DMS 273 (cell line): Measurements from ENCODE around the gene ANKRD45.
"Not testable (repeated sequence)": the region's sequence is repeated elsewhere in the genome, so short reads cannot be mapped to it uniquely, and the experiment has no call there.

Experiments
- DNase-seq: peaks from one replicate; lab custom pipeline; 2025; ENCODE audit not compliant: unreplicated experiment; lab: John Stamatoyannopoulos, UW

ANKRD45 gene

DNA sequence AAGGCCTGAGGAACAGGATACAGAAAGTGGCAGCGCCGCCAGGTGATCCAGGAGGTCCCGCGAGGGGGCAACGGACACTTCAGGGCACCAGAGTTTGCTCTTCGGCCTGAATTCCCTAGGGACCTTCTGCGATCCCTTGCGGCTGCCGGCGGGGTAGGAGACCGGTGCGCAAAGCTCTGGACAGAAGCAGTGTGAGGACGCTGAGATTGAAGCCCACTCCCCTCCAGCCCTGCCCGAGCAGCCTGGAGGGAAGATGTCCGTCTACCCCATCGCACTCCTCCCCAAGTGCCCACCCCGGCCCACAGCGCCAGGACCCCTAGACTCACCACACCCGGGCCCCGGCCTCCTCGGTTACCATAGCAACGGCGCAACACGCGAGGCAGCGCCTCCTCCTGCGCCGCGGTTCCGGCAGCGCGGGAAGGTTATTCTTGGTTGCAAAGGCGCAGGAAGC lies at the start of gene ANKRD45:
Gene ANKRD45 (minus strand): TSS at position 361 of the 451 bp plus-strand sequence. CDS start 10,433 bp downstream, outside the sequence.
- peak; percentile 84 for DNase-seq

GRCh38 chr1:173717238-173717637 lies 47.6 kb upstream of the ANKRD45 start:
- DNase-seq: no peak

DNA sequence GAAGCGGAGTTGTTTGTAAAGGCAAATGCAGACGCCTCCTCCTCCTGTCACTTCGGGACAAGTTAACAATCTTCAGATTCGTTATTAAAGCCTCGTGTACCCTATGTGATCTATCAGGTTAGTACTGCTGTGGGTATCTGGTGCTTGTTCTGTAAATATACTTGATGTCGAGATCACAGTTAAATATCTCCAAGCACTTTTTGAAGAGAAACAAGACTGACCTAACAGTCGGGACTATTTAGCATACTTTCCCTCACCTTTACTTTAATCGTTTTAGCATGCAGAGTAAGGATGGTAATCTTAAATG lies 45.8 kb upstream of the ANKRD45 start:
- no peak for DNase-seq

GRCh38 chr1:173714759-173715537 lies 45.3 kb upstream of the ANKRD45 start, which contains the start of gene KLHL20:
Gene KLHL20, plus strand, starts transcription at chr1:173714981. Its CDS starts 1,063 bp downstream, at chr1:173716044.
- DNase-seq: peak; percentile 97

DNA sequence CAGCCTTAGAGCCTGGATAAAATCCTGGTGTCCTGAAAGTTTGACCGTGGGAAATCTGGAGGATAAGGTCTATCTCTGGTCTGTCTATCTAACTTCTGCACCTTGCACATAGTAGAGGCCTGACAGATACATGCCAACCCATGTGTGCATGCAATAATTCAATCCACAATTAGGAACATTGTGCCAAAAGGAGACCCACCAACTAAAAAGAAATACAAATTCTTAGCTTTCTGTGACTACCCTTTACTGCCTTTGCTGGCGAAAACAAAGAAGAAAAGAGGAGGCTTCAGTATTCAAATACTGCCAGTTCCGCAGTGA lies 44.7 kb upstream of the ANKRD45 start:
- DNase-seq: peak; percentile 37

- no peak for DNase-seq
Observed at GRCh38 chr1:173708787-173709186, 39.1 kb upstream of the ANKRD45 start.

DNA sequence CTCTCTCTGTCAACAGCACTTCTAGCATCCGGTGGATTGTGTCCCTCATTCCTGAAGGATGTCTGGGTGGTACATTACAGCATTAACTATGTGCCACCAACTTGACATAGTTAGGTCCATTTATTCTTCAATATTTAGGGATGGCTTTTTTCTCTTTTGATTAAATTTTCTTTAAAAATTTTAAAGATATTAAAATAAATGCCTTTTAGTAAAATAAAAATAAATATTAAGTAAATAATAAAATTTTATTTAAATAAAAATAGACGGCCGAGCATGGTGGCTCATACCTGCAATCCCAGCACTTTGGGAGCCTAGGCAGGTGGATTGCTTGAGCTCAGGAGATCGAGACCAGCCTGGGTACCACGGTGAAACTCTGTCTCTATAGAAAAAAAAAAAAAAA lies 35.5 kb upstream of the ANKRD45 start:
- DNase-seq: no peak

DNA sequence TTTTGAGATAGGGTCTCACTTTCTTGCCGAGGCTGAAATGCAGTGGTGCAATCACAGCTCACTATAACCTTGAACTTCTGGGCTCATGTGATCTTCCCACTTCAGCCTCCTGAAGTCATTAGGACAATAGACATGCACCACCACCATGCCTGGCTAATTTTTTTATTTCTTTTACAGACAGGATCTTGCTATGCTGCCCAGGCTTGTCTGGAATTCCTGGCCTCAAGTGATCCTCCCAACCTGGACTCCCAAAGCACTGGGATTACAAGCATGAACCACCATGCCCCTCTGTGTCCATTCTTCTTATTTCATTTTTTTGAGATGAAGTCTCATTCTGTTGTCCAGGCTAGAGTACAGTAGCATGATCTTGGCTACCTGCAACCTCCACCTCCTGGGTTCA lies 33.1 kb upstream of the ANKRD45 start:
- no peak for DNase-seq

- not testable (repeated sequence) for DNase-seq
Observed at GRCh38 chr1:173701299-173701698, 31.6 kb upstream of the ANKRD45 start.

DNA sequence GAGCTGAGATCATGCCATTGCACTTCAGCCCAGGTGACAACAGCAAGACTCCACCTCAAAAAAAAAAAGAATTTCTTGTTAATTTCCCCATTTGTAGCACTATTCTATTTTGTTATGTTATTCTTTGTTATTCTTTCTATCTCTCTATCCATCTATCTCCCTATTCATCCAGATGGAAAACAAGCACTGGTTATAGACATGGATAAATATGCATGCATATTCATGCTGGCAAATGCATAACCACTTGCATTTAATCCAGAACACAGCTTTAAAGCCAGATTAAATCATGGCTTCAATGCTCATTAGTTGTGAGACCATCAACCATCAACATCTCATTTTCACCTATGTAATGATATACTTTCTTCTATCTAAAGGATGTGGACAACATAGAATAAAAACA lies 23.6 kb upstream of the ANKRD45 start:
- DNase-seq: no peak

- DNase-seq: no peak
Observed at GRCh38 chr1:173688300-173688699, 18.6 kb upstream of the ANKRD45 start.

- DNase-seq: not testable (repeated sequence)
Observed at GRCh38 chr1:173685121-173685520, 15.5 kb upstream of the ANKRD45 start.

GRCh38 chr1:173683838-173684237 lies 14.2 kb upstream of the ANKRD45 start:
- not testable (repeated sequence) for DNase-seq

DNA sequence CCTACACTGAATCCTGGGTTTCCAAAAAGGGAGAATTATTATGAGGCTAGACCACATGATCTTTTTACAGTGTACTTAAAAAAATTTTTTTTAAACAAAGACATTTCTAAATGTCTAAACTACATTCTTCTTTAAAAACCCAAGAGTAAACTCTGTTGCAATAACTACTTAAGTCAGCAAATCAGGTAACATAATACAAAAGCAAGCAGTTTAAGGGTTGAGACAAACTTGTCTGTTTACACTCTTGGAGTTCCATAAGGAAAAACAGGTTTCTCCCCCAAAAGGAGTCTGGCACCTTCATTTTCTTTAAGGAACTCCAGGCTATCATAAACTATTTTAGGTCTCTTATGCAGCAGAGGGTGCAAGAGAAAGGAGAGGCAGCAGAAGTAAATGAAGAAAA lies 12.5 kb upstream of the ANKRD45 start:
- no peak for DNase-seq

DNA sequence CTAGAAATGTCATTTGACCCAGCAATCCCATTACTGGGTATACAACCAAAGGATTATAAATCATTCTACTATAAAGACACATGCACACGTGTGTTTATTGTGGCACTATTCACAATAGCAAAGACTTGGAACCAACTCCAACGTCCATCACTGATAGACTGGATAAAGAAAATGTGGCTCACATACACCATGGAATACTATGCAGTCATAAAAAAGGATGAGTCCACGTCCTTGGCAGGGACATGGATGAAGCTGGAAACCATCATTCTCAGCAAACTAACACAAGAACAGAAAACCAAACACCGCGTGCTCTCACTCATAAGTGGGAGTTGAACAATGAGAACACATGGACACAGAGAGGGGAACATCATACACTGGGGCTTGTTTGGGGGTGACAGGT lies 10.5 kb upstream of the ANKRD45 start:
- not testable (repeated sequence) for DNase-seq

GRCh38 chr1:173674496-173674895 lies 4.8 kb upstream of the ANKRD45 start:
- DNase-seq: not testable (repeated sequence)

- DNase-seq: no peak
Observed at GRCh38 chr1:173666646-173667045, 3.0 kb downstream of the ANKRD45 start.

DNA sequence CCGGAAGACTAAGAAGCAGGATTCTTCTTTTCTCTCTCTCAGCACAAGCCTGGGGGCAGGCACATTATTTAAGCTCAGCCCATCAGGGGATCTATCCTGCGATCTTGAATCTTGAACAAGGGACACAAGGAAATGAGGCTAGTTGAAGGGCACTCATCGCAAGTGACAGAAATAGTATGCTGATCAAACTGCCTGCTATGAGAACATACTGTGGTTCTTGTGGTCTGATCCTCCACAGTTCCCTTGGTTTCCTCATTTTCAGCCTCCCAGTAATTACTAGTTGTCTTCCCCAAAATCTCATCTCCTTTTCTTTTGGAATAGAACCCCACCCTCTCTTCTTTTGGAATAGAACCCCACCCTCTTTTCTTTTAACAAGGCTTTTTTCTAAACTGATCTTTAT lies 6.5 kb downstream of the ANKRD45 start:
- DNase-seq: no peak

DNA sequence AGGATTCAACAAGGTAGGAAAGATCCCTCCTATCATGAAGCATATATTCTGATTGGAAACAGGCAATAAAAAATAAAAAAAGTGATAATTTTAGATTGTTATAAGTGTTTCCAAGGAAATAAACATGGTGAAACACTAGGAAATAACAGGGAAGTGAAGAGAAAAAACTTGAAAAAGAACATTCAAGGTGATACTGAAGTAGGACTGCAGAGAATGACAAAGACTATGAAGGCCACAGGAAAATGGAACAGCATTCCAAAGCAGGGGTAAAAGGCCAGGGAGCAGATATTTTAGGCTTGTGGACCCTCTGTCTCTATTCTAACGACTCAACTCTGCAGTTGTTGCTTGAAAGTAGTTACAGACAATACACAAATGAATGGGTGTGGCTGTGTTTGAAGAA lies 7.9 kb downstream of the ANKRD45 start:
- DNase-seq: no peak

DNA sequence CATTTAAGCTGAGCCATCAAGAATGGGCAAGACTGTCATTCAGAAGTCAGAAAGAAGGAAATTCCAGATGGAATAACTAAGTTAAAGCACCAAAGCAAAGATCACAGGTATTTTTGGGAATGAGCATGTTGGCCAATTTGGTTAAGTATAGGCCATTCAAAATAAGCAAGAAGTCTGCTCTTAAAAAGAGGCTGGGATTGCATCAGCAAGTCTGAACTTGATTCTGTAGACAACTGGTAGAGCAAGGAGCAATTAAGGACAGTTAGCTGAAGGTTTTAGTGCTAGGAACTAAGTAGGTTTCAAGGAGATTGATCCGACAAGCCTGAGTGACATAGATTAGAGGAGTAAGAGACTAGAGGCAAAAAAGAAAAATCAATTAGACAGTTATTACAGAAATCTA lies 8.4 kb downstream of the ANKRD45 start:
- DNase-seq: no peak

DNA sequence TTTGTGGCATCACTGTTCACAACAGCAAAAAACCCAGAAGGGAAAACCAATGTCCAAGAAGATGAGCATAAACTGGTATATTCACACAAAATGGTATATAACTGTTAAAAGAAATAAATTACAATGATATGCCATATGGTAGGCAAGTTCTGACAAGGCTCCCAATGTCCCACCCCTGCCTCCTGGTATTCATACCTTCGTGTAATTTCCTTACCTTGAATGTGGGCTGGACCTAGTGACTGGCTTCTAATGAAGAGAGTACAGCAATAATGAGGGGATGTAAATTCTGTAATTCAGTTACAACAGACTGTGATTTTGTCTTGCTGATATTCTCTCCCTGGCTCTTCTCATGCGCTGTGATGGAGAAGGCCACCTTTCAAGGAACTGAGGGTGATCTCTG lies 9.3 kb downstream of the ANKRD45 start:
- DNase-seq: no peak

- no peak for DNase-seq
Observed at GRCh38 chr1:173648880-173649605, 20.6 kb downstream of the ANKRD45 start.
